ENCODE data around the gene MBOAT2. TPM values are rescaled to one million over a fixed set of nuclear protein-coding genes. Genes with fewer than 3 reads are reported as not detected.

MBOAT2 gene
- total and polyA plus RNA-seq, 2 experiments from 2014 or later: 15.9 to 22.7 TPM

- Histone ChIP-seq H3K27me3 (ENCODE audit: insufficient read depth) (no peaks in the 10 kb centered on the region), H3K9me2 (ENCODE audit: insufficient read depth) (no peaks in the 10 kb centered on the region), H3K27ac (ENCODE audit: low read depth) (no peak overlapping the region), H3K4me3 (no peak overlapping the region), H4K20me1 (replicated peaks; ENCODE audit: insufficient read depth) (0 out of 2 replicates have a peak, but pooled peaks cover 22% of the 10 kb centered on the region), H3K36me3 (ENCODE audit: insufficient read depth) (no peaks in the 10 kb centered on the region), H3K4me2 (no peak overlapping the region), H3F3A (replicated peaks; ENCODE audit: low read depth) (no peaks in the 10 kb centered on the region), H3K79me2 (replicated peaks; ENCODE audit: insufficient read depth) (peaks cover 95% of the 10 kb centered on the region), H3K4me1 (ENCODE audit: insufficient read depth) (peaks cover 19% of the 10 kb centered on the region), H2AFZ (no peak overlapping the region)
- no peaks in the 10 kb centered on the region for H3K27me3 Mint-ChIP-seq (ENCODE audit: insufficient read depth, low read depth, poor library complexity)
- H3K4me1 Mint-ChIP-seq: peaks cover 42% of the 10 kb centered on the region
- no peak for TF ChIP-seq POLR2AphosphoS5 (IDR thresholded peaks at IDR 0.05; ENCODE audit: low read depth)
- TF ChIP-seq EZH2phosphoT487 (IDR thresholded peaks at IDR 0.05; ENCODE audit: unreplicated experiment): no peak
- TF ChIP-seq STAT1 (IDR thresholded peaks at IDR 0.05; ENCODE audit: unreplicated experiment): no peak
- no peak for TF ChIP-seq CREB1 (CRISPR knock-in tag; IDR thresholded peaks at IDR 0.05; ENCODE audit: low read depth)
- TF ChIP-seq CTCF (conservative IDR thresholded peaks at IDR 0.05; ENCODE audit: low read depth in 2 of 2): no peak
- TF ChIP-seq ZNF114 (CRISPR knock-in tag; IDR thresholded peaks at IDR 0.05): no peak
- TF ChIP-seq ZNF331 (CRISPR knock-in tag; IDR thresholded peaks at IDR 0.05; ENCODE audit: low read depth): no peak
- H3K36me3 Mint-ChIP-seq (ENCODE audit: low read depth): no peaks in the 10 kb centered on the region
- no peaks in the 10 kb centered on the region; the same call in 2 of the 3 replicates for H3K9me3 Mint-ChIP-seq
- no peak overlapping the region for H3K27ac Mint-ChIP-seq
- ATAC-seq (no peak), DNase-seq (ENCODE audit: low spot score) (no peak)
- H3K4me3 Mint-ChIP-seq: no peak overlapping the region
These were observed 9.1 kb downstream of the MBOAT2 start for GRCh38 chr2:8994386-8994785.

GRCh38 chr2:8993902-8994278 lies 9.6 kb downstream of the MBOAT2 start:
- H3K36me3 Mint-ChIP-seq (ENCODE audit: low read depth): no peaks in the 10 kb centered on the region
- Histone ChIP-seq H3K27me3 (ENCODE audit: insufficient read depth) (no peaks in the 10 kb centered on the region), H3K36me3 (ENCODE audit: insufficient read depth) (no peaks in the 10 kb centered on the region), H2AFZ (no peak overlapping the region), H3K9me2 (ENCODE audit: insufficient read depth) (no peaks in the 10 kb centered on the region), H3K4me1 (ENCODE audit: insufficient read depth) (peaks cover 14% of the 10 kb centered on the region), H3K27ac (ENCODE audit: low read depth) (no peak overlapping the region), H3F3A (replicated peaks; ENCODE audit: low read depth) (no peaks in the 10 kb centered on the region), H3K79me2 (replicated peaks; ENCODE audit: insufficient read depth) (peaks cover 95% of the 10 kb centered on the region), H4K20me1 (replicated peaks; ENCODE audit: insufficient read depth) (0 out of 2 replicates have a peak, but pooled peaks cover 20% of the 10 kb centered on the region), H3K4me2 (no peak overlapping the region), H3K4me3 (no peak overlapping the region)
- H3K27me3 Mint-ChIP-seq (ENCODE audit: insufficient read depth, low read depth, poor library complexity): no peaks in the 10 kb centered on the region
- DNase-seq (ENCODE audit: low spot score) (no peak), ATAC-seq (no peak)
- H3K27ac Mint-ChIP-seq: no peak overlapping the region
- H3K9me3 Mint-ChIP-seq: no peaks in the 10 kb centered on the region; the same call in 2 of the 3 replicates
- peaks cover 37% of the 10 kb centered on the region for H3K4me1 Mint-ChIP-seq
- no peak overlapping the region for H3K4me3 Mint-ChIP-seq
- no peak for TF ChIP-seq NANOG (IDR thresholded peaks at IDR 0.05; ENCODE audit: borderline replicate concordance)
- no peak for TF ChIP-seq EZH2 (IDR thresholded peaks at IDR 0.05; ENCODE audit: low read depth, unreplicated experiment)
- TF ChIP-seq EZH2phosphoT487 (IDR thresholded peaks at IDR 0.05; ENCODE audit: unreplicated experiment): no peak
- no peak for TF ChIP-seq JUNB (IDR thresholded peaks at IDR 0.05; ENCODE audit: unreplicated experiment)
- no peak for TF ChIP-seq ZNF462 (CRISPR knock-in tag; IDR thresholded peaks at IDR 0.05)
- TF ChIP-seq ETS1 (IDR thresholded peaks at IDR 0.05): no peak
- no peak for TF ChIP-seq ZNF331 (CRISPR knock-in tag; IDR thresholded peaks at IDR 0.05; ENCODE audit: low read depth)
- no peak for TF ChIP-seq ZNF114 (CRISPR knock-in tag; IDR thresholded peaks at IDR 0.05)

All from GM23338 (cell line).